Prostate gland (tissue), 2 donors: Measurements from ENCODE around the gene NCR2.

Source experiments
- CTCF ChIP-seq, 4 experiments: fragments of 200-600 bp in 2 of 4; fragments of 450-650 bp in 2 of 4; sonication (generic) in 2 of 4; IDR thresholded peaks; 1 replicate in 3 of 4; 2 replicates in 1 of 4; pipeline ENCODE4 v1.5.1; 2016 to 2019; ENCODE audit warnings: antibody characterized with exemption in 4 of 4, mild to moderate bottlenecking in 2 of 4, moderate library complexity in 2 of 4
- POLR2A ChIP-seq: fragments of 450-650 bp; IDR thresholded peaks from one replicate; pipeline ENCODE4 v1.6.1; 2016; ENCODE audit warnings: antibody characterized with exemption, mild to moderate bottlenecking

- TF ChIP-seq POLR2A: no peak
- no peak for TF ChIP-seq CTCF (IDR thresholded peaks at IDR 0.05)
Measured at GRCh38 chr6:41348934-41349333, 13.5 kb downstream of the NCR2 start.
